OCI-LY7 (cell line): ENCODE data around the gene MAN1A2.

ENCODE experiments used
- CTCF ChIP-seq: fragments of 200-600 bp; sonication (generic); conservative IDR thresholded peaks from 2 replicates; pipeline ENCODE4 v1.5.1; 2014; ENCODE audit warnings: mild to moderate bottlenecking, antibody characterized with exemption, low read length, moderate library complexity, mixed read lengths
- EZH2phosphoT487 ChIP-seq: fragments of 200-600 bp; sonication (generic); IDR thresholded peaks from 2 replicates; pipeline ENCODE4 v1.6.1; 2018; ENCODE audit warnings: low read depth, borderline replicate concordance, mild to moderate bottlenecking, mixed run types, antibody characterized with exemption, low read length, moderate library complexity, mixed read lengths

- TF ChIP-seq CTCF (no peak), EZH2phosphoT487 (no peak)
Measured at GRCh38 chr1:117493906-117494305, 126.7 kb downstream of the MAN1A2 start.
